ENCODE results near the gene PLCG2. TPM values are rescaled to one million over a fixed set of nuclear protein-coding genes. Genes with fewer than 3 reads are reported as not detected.

The PLCG2 gene
- total RNA-seq, 1 donor from 2014 or later, result 12.4 TPM

- H3K9me3 Mint-ChIP-seq, result no peaks in the 10 kb centered on the region
- no peaks in the 10 kb centered on the region for H3K27me3 Mint-ChIP-seq
- H3K4me1 Mint-ChIP-seq (ENCODE audit: unreplicated experiment), result peaks cover 6% of the 10 kb centered on the region
- no peak overlapping the region for H3K27ac Mint-ChIP-seq
- TF ChIP-seq CTCF (conservative IDR thresholded peaks at IDR 0.05), result no peak
- no peak for DNase-seq (ENCODE audit: extremely low spot score, unreplicated experiment)
- no peaks in the 10 kb centered on the region for H3K36me3 Mint-ChIP-seq
- no peak overlapping the region for H3K4me3 Mint-ChIP-seq
These were observed 28.8 kb downstream of the PLCG2 start for GRCh38 chr16:81807767-81808358.

- no peak for TF ChIP-seq CTCF (conservative IDR thresholded peaks at IDR 0.05)
- H3K36me3 Mint-ChIP-seq, result no peaks in the 10 kb centered on the region
These were observed 29.9 kb downstream of the PLCG2 start for GRCh38 chr16:81808933-81809480.

GRCh38 chr16:81809567-81809966, 30.5 kb downstream of the PLCG2 start:
- Mint-ChIP-seq H3K4me1 (ENCODE audit: unreplicated experiment) (peaks cover 6% of the 10 kb centered on the region), H3K4me3 (no peak overlapping the region), H3K27ac (no peak overlapping the region), H3K36me3 (no peaks in the 10 kb centered on the region), H3K9me3 (no peaks in the 10 kb centered on the region), H3K27me3 (peaks cover 6% of the 10 kb centered on the region)
- DNase-seq (ENCODE audit: extremely low spot score, unreplicated experiment), result no peak
- no peak for TF ChIP-seq CTCF (conservative IDR thresholded peaks at IDR 0.05)

More at GRCh38 chr16:81808933-81809480, 29.9 kb downstream of the PLCG2 start:
- DNase-seq (ENCODE audit: extremely low spot score, unreplicated experiment), result no peak
- Mint-ChIP-seq H3K27me3 (peaks cover 3% of the 10 kb centered on the region), H3K9me3 (no peaks in the 10 kb centered on the region), H3K4me3 (no peak overlapping the region), H3K4me1 (ENCODE audit: unreplicated experiment) (peaks cover 6% of the 10 kb centered on the region), H3K27ac (no peak overlapping the region)

- no peak overlapping the region for H3K4me3 Mint-ChIP-seq
- DNase-seq (ENCODE audit: extremely low spot score, unreplicated experiment), result no peak
- TF ChIP-seq CTCF (conservative IDR thresholded peaks at IDR 0.05), result no peak
- no peak overlapping the region for H3K27ac Mint-ChIP-seq
- peaks cover 6% of the 10 kb centered on the region for H3K4me1 Mint-ChIP-seq (ENCODE audit: unreplicated experiment)
- H3K36me3 Mint-ChIP-seq, result no peaks in the 10 kb centered on the region
- H3K27me3 Mint-ChIP-seq, result peaks cover 6% of the 10 kb centered on the region
- H3K9me3 Mint-ChIP-seq, result no peaks in the 10 kb centered on the region
These were observed 31.3 kb downstream of the PLCG2 start for GRCh38 chr16:81810361-81810760.

GRCh38 chr16:81810894-81811538, 31.9 kb downstream of the PLCG2 start:
- Mint-ChIP-seq H3K27ac (no peak overlapping the region), H3K9me3 (no peaks in the 10 kb centered on the region), H3K36me3 (no peaks in the 10 kb centered on the region), H3K4me3 (no peak overlapping the region), H3K27me3 (peaks cover 6% of the 10 kb centered on the region), H3K4me1 (ENCODE audit: unreplicated experiment) (peaks cover 6% of the 10 kb centered on the region)
- no peak for TF ChIP-seq CTCF (conservative IDR thresholded peaks at IDR 0.05)
- no peak for DNase-seq (ENCODE audit: extremely low spot score, unreplicated experiment)
